ENCODE results near the gene IL1F10.
"Not testable (repeated sequence)": the region's sequence is repeated elsewhere in the genome, so short reads cannot be mapped to it uniquely, and the experiment has no call there.

IL1F10 gene

GRCh38 chr2:113081488-113082210, 13.9 kb downstream of the IL1F10 start:
- DNase-seq (ENCODE audit: low read depth) = no peak

- no peak for DNase-seq (ENCODE audit: low read depth)
These were observed 15.5 kb downstream of the IL1F10 start for GRCh38 chr2:113083296-113083695.

GRCh38 chr2:113084249-113085000, 16.7 kb downstream of the IL1F10 start:
- no peak for DNase-seq (ENCODE audit: low read depth)

GRCh38 chr2:113085542-113085941, 17.8 kb downstream of the IL1F10 start:
- DNase-seq (ENCODE audit: low read depth) = no peak

GRCh38 chr2:113088213-113088992, 20.6 kb downstream of the IL1F10 start:
- no peak for DNase-seq (ENCODE audit: low read depth)

GRCh38 chr2:113089916-113090315, 22.1 kb downstream of the IL1F10 start:
- no peak for DNase-seq (ENCODE audit: low read depth)

GRCh38 chr2:113091231-113091896, 23.6 kb downstream of the IL1F10 start:
- DNase-seq (ENCODE audit: low read depth) = no peak

GRCh38 chr2:113092864-113093612, 25.3 kb downstream of the IL1F10 start:
- no peak for DNase-seq (ENCODE audit: low read depth)

- DNase-seq (ENCODE audit: low read depth) = no peak
These were observed 25.8 kb downstream of the IL1F10 start for GRCh38 chr2:113093613-113093977.

GRCh38 chr2:113096306-113096705, 28.5 kb downstream of the IL1F10 start:
- not testable (repeated sequence) for DNase-seq (ENCODE audit: low read depth)

GRCh38 chr2:113096842-113097618, 29.3 kb downstream of the IL1F10 start:
- DNase-seq (ENCODE audit: low read depth) = not testable (repeated sequence)

- no peak for DNase-seq (ENCODE audit: low read depth)
These were observed 30.3 kb downstream of the IL1F10 start for GRCh38 chr2:113098041-113098440.

- no peak for DNase-seq (ENCODE audit: low read depth)
These were observed 30.8 kb downstream of the IL1F10 start for GRCh38 chr2:113098532-113098931.

- no peak for DNase-seq (ENCODE audit: low read depth)
These were observed 34.4 kb downstream of the IL1F10 start for GRCh38 chr2:113102133-113102532.

- DNase-seq (ENCODE audit: low read depth) = no peak
These were observed 35.5 kb downstream of the IL1F10 start for GRCh38 chr2:113103277-113103676.

GRCh38 chr2:113104054-113104611, 36.4 kb downstream of the IL1F10 start:
- no peak for DNase-seq (ENCODE audit: low read depth)

- DNase-seq (ENCODE audit: low read depth) = no peak
These were observed 37.4 kb downstream of the IL1F10 start for GRCh38 chr2:113105047-113105785.

- no peak for DNase-seq (ENCODE audit: low read depth)
These were observed 43.4 kb downstream of the IL1F10 start for GRCh38 chr2:113111121-113111520.

- no peak for DNase-seq (ENCODE audit: low read depth)
These were observed 44.1 kb downstream of the IL1F10 start for GRCh38 chr2:113111823-113112287.

GRCh38 chr2:113112441-113112840, 44.7 kb downstream of the IL1F10 start:
- no peak for DNase-seq (ENCODE audit: low read depth)
